HepG2 (cell line): ENCODE measurements around the gene RHOT2. TPM values are rescaled to one million over a fixed set of nuclear protein-coding genes. Genes with fewer than 3 reads are reported as not detected.

ENCODE experiments used
- AFF4 ChIP-seq: sonication (generic); formaldehyde crosslinking; IDR thresholded peaks from 2 replicates; pipeline ENCODE4 v1.4.0; 2020; ENCODE audit warnings: missing genetic modification reagents
- CENPX ChIP-seq: sonication (generic); formaldehyde crosslinking; IDR thresholded peaks from 2 replicates; pipeline ENCODE4 v1.9.0; 2021; ENCODE audit warnings: mild to moderate bottlenecking, missing genetic modification reagents, moderate library complexity
- CREM ChIP-seq, 2 experiments: sonication (generic) in 1 of 2; formaldehyde crosslinking in 1 of 2; IDR thresholded peaks; 2 replicates each; pipeline versions ENCODE4 v1.4.0 to v1.6.1; 2016 to 2020; ENCODE audit warnings: antibody characterized with exemption in 1 of 2, mild to moderate bottlenecking in 1 of 2, missing genetic modification reagents in 1 of 2
- LCORL ChIP-seq, 2 experiments: fragments of 450-650 bp in 1 of 2; sonication (generic) in 1 of 2; formaldehyde crosslinking in 1 of 2; IDR thresholded peaks; 2 replicates each; pipeline versions ENCODE4 v1.5.0 to v1.6.1; 2017 to 2020; ENCODE audit warnings: antibody characterized with exemption in 1 of 2, missing genetic modification reagents in 1 of 2
- MTA1 ChIP-seq: sonication (generic); formaldehyde crosslinking; IDR thresholded peaks from 2 replicates; pipeline ENCODE4 v1.4.0; 2020; ENCODE audit warnings: missing genetic modification reagents, mild to moderate bottlenecking, borderline replicate concordance
- NCOA5 ChIP-seq: sonication (generic); formaldehyde crosslinking; IDR thresholded peaks from 2 replicates; pipeline ENCODE4 v1.4.0; 2020; ENCODE audit warnings: missing genetic modification reagents
- PHF5A ChIP-seq: IDR thresholded peaks from one replicate; pipeline ENCODE4 v1.6.1; 2018; ENCODE audit warnings: low read depth, missing genetic modification reagents; ENCODE audit not compliant: unreplicated experiment
- POGK ChIP-seq: sonication (generic); formaldehyde crosslinking; conservative IDR thresholded peaks from 2 replicates; pipeline ENCODE4 v1.8.0; 2022; ENCODE audit warnings: mild to moderate bottlenecking, moderate library complexity, missing genetic modification reagents
- SAFB2 ChIP-seq: sonication (generic); formaldehyde crosslinking; IDR thresholded peaks from 2 replicates; pipeline ENCODE4 v1.5.1; 2020; ENCODE audit warnings: missing genetic modification reagents, low read depth, mild to moderate bottlenecking, borderline replicate concordance
- SALL2 ChIP-seq: sonication (generic); formaldehyde crosslinking; IDR thresholded peaks from 2 replicates; pipeline ENCODE4 v1.8.1; 2023; ENCODE audit warnings: mild to moderate bottlenecking, missing genetic modification reagents, inconsistent platforms
- TBX3 ChIP-seq: fragments of 450-650 bp; IDR thresholded peaks from 2 replicates; pipeline ENCODE4 v1.6.1; 2017; ENCODE audit warnings: antibody characterized with exemption, mild to moderate bottlenecking, inconsistent platforms, borderline replicate concordance
- TSC22D2 ChIP-seq: sonication (generic); formaldehyde crosslinking; IDR thresholded peaks from 2 replicates; pipeline ENCODE4 v1.5.1; 2020; ENCODE audit warnings: missing genetic modification reagents, mild to moderate bottlenecking, borderline replicate concordance
- UBTF ChIP-seq: sonication (generic); formaldehyde crosslinking; IDR thresholded peaks from 2 replicates; pipeline ENCODE4 v1.4.0; 2020; ENCODE audit warnings: mild to moderate bottlenecking, missing genetic modification reagents
- ZBTB4 ChIP-seq: sonication (generic); formaldehyde crosslinking; IDR thresholded peaks from 2 replicates; pipeline ENCODE4 v1.4.0; 2020; ENCODE audit warnings: missing genetic modification reagents, mild to moderate bottlenecking, borderline replicate concordance
- ZNF235 ChIP-seq: sonication (generic); formaldehyde crosslinking; IDR thresholded peaks from 2 replicates; pipeline ENCODE4 v1.8.1; 2023; ENCODE audit warnings: mild to moderate bottlenecking, missing genetic modification reagents, borderline replicate concordance
- ZNF607 ChIP-seq: sonication (generic); formaldehyde crosslinking; IDR thresholded peaks from 2 replicates; pipeline ENCODE4 v1.5.1; 2020; ENCODE audit warnings: missing genetic modification reagents, mild to moderate bottlenecking, borderline replicate concordance
- ZNF7 ChIP-seq: IDR thresholded peaks from 2 replicates; pipeline ENCODE4 v1.6.1; 2016; ENCODE audit warnings: missing biosample characterization, missing genetic modification reagents
- polyA plus RNA-seq, 8 experiments: library from polyadenylated mRNA; depleted of rRNA in 3 of 8; stranded (reverse) in 7 of 8; unstranded in 1 of 8; fragments of >200 nt; fragmentation: Illumina TruSeq in 4 of 8; extraction: Trizol in 4 of 8; gene quantifications; 2 replicates each; pipeline versions ENCODE4 v1.2.1 to v1.2.3, GENCODE V29; 2011 to 2016; ENCODE audit warnings: low read depth in 4 of 8, missing spikeins in 1 of 8, mixed read lengths in 1 of 8; ENCODE audit not compliant: insufficient read depth in 1 of 8
- total RNA-seq, 5 experiments: library from RNA; depleted of rRNA; stranded (reverse); fragments of >200 nt; fragmentation: Illumina TruSeq; extraction: Trizol; gene quantifications; 2 replicates each; pipeline ENCODE4 v1.2.3, GENCODE V29; 2016; ENCODE audit warnings: low read depth in 1 of 5

RHOT2 gene
- total and polyA plus RNA-seq, 2 of the 13 experiments (the other 11 are each of a cell fraction or from before 2014, with no cell fraction given), result 63.6 to 76.9 TPM

GRCh38 chr16:715477-716199, 47.7 kb downstream of the RHOT2 start (continued):
- no peak for TF ChIP-seq AFF4
- TF ChIP-seq LCORL (IDR thresholded peaks at IDR 0.05), result no peak
- TF ChIP-seq LCORL (CRISPR knock-in tag; IDR thresholded peaks at IDR 0.05), result no peak
- TF ChIP-seq SAFB2 (CRISPR knock-in tag), result no peak
- no peak for TF ChIP-seq TBX3
- 0 out of 2 replicates have a peak, but pooled peaks have one; percentile 7 for TF ChIP-seq SALL2
- TF ChIP-seq NCOA5 (CRISPR knock-in tag), result no peak
- no peak for TF ChIP-seq ZNF7 (CRISPR knock-in tag)
- TF ChIP-seq MTA1 (CRISPR knock-in tag), result peak; percentile 9; the same call in 1 of the 2 replicates
- no peak for TF ChIP-seq ZBTB4 (CRISPR knock-in tag)
- no peak for TF ChIP-seq POGK
- no peak; the same call in 1 of the 2 replicates for TF ChIP-seq UBTF (CRISPR knock-in tag)
- no peak for TF ChIP-seq ZNF607
- TF ChIP-seq TSC22D2 (CRISPR knock-in tag), result no peak
- TF ChIP-seq PHF5A, result no peak
- TF ChIP-seq CREM (IDR thresholded peaks at IDR 0.05), result no peak
- TF ChIP-seq CREM (CRISPR knock-in tag; IDR thresholded peaks at IDR 0.05), result no peak
- TF ChIP-seq CENPX, result no peak
- no peak for TF ChIP-seq ZNF235 (CRISPR knock-in tag)
